Left ventricle myocardium inferior (tissue), 1 donor: ENCODE results near the gene SPTBN5. TPM values are rescaled to one million over a fixed set of nuclear protein-coding genes. Genes with fewer than 3 reads are reported as not detected.

ENCODE experiments used
- DNase-seq: peaks from one replicate; pipeline ENCODE4 v3.0.0-alpha.2; 2020
- H3K27ac ChIP-seq: fragments of 200-600 bp; replicated peaks from 2 replicates; pipeline ENCODE4 v1.8.0; 2021
- H3K27me3 ChIP-seq: fragments of 200-600 bp; 2 replicates; pipeline ENCODE4 v1.8.0; 2021; ENCODE audit warnings: low read depth
- H3K36me3 ChIP-seq: fragments of 200-600 bp; 2 replicates; pipeline ENCODE4 v1.8.0; 2021
- H3K4me1 ChIP-seq: fragments of 200-600 bp; 2 replicates; pipeline ENCODE4 v1.8.0; 2021
- H3K4me3 ChIP-seq: fragments of 200-600 bp; 2 replicates; pipeline ENCODE4 v1.8.0; 2021; ENCODE audit warnings: mild to moderate bottlenecking, moderate library complexity
- H3K9me3 ChIP-seq: fragments of 200-600 bp; replicated peaks from 2 replicates; pipeline ENCODE4 v1.8.0; 2021
- intact Hi-C: fragments of 100-400 bp; cut with micrococcal nuclease; formaldehyde crosslinking; loops from one replicate; pipeline ENCODE4 v1.11.0; 2022
- total RNA-seq: library from RNA; stranded (reverse); fragmentation: NEBNext Ultra II Directional; extraction: Animal tissue kit (Norgen Biotek cat#: 25700); gene quantifications from one replicate; pipeline ENCODE4 v1.2.1, GENCODE V29; 2021
- TF ChIP-seq, protein P1 (sequence below): fragments of 200-600 bp; IDR thresholded peaks from 2 replicates; pipeline ENCODE4 v1.8.0; 2021; ENCODE audit warnings: antibody characterized with exemption, mild to moderate bottlenecking, borderline replicate concordance
- donor health status: DM: no; HTN: yes; CAD: no; lungs with severe emphysema.

The SPTBN5 gene
- total RNA-seq, 1 donor from 2014 or later, result 2.7 TPM

DNA sequence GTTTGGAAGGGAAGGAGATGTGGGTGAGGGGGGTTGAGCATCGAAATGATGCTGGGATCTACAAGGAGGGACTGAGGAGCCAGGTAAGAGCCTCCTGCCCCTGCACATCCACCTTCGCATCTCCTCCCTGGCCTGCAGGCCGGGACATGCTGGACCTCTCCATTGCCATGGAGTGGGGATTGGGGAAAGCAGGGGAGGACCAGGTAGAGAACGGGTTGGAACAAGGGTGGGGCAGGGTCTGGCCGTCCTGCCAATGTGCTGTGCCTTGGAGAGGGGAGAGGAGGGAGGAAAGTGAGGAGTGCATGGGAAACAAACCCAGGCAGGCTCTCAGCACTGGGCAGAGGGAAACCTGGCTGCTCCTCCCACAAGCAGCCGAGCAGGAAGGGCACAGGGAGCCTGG lies 44.6 kb downstream of the SPTBN5 start:
- intact Hi-C loops, result no loop called here
- Histone ChIP-seq H3K36me3 (peaks cover 46% of the 10 kb centered on the region), H3K27ac (no peak overlapping the region), H3K27me3 (peaks cover 13% of the 10 kb centered on the region), H3K4me3 (no peak overlapping the region), H3K4me1 (no peaks in the 10 kb centered on the region), H3K9me3 (no peaks in the 10 kb centered on the region)
- TF ChIP-seq, protein P1, sequence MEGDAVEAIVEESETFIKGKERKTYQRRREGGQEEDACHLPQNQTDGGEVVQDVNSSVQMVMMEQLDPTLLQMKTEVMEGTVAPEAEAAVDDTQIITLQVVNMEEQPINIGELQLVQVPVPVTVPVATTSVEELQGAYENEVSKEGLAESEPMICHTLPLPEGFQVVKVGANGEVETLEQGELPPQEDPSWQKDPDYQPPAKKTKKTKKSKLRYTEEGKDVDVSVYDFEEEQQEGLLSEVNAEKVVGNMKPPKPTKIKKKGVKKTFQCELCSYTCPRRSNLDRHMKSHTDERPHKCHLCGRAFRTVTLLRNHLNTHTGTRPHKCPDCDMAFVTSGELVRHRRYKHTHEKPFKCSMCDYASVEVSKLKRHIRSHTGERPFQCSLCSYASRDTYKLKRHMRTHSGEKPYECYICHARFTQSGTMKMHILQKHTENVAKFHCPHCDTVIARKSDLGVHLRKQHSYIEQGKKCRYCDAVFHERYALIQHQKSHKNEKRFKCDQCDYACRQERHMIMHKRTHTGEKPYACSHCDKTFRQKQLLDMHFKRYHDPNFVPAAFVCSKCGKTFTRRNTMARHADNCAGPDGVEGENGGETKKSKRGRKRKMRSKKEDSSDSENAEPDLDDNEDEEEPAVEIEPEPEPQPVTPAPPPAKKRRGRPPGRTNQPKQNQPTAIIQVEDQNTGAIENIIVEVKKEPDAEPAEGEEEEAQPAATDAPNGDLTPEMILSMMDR, result no peak
- no peak for DNase-seq

DNA sequence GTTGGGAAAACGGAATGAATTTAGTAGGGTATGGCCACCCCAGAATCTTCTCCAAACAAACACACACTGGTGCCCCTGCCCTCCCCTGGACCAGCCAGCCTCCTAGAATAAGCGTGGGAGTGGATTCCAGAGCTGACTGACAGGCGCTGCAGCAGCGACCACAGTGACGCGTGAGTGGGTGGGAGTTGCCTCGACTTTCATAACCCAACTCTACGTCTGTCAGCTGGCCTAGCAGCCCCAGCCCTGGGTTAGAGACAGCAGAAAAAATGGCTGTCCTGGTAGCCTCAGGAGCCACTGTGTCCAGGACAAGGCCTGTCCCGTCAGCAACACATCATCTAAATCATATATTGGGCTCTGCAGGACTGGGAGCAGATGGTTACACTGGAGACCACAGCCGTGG lies 45.2 kb downstream of the SPTBN5 start:
- TF ChIP-seq, protein P1, result no peak
- H3K4me1 ChIP-seq, result no peaks in the 10 kb centered on the region
- peaks cover 51% of the 10 kb centered on the region for H3K36me3 ChIP-seq
- no peak overlapping the region for H3K27ac ChIP-seq
- DNase-seq, result no peak
- no peak overlapping the region for H3K4me3 ChIP-seq
- H3K27me3 ChIP-seq, result peaks cover 8% of the 10 kb centered on the region
- intact Hi-C loops, result no loop called here
- no peaks in the 10 kb centered on the region for H3K9me3 ChIP-seq

DNA sequence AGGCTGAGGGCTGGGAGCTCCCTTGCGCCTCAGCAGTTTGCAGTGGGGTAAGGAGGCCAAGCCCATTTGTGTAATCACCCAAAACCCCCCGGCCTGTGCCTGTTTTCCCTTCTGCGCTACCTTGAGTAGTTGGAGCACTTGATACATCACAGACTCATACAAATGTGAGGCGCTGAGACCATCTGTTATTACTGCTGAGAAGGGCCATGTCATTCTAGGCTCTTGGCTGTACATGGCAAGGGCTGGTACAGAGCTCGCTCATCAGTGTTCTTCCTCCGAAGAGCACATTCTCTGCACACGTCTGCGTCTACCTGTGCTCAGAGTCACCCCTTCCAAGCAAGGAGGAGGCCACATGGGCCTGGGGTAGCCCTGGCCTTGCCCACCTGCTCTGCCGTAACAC lies 45.9 kb downstream of the SPTBN5 start:
- intact Hi-C loops, result no loop called here
- H3K9me3 ChIP-seq, result no peaks in the 10 kb centered on the region
- peaks cover 57% of the 10 kb centered on the region for H3K36me3 ChIP-seq
- peaks cover 4% of the 10 kb centered on the region for H3K27me3 ChIP-seq
- no peak for DNase-seq
- no peak overlapping the region for H3K27ac ChIP-seq
- TF ChIP-seq, protein P1, result no peak
- H3K4me3 ChIP-seq, result no peak overlapping the region
- H3K4me1 ChIP-seq, result no peaks in the 10 kb centered on the region

DNA sequence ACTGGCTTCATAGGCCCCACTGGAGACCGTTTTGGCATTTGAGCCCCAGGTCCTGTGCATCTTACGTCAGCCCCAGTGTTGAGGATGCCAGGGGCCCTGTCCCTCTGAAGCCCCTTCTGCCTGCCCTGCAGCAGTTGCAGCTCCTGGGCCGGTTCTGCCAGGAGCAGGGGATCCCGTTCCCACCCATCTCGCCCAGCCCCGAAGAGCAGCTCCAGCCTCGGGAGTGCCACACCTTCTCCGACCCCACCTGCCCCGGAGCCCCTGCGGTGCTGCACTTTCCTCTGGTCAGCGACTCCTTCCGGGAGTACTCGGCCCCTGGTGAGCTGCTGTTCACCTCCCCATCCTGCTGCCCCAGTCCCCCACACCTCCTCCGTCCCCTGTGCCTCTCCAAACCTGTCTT lies 46.6 kb downstream of the SPTBN5 start:
- H3K4me3 ChIP-seq, result no peak overlapping the region
- H3K27ac ChIP-seq, result no peak overlapping the region
- H3K4me1 ChIP-seq, result no peaks in the 10 kb centered on the region
- H3K36me3 ChIP-seq, result peaks cover 58% of the 10 kb centered on the region
- TF ChIP-seq, protein P1, result no peak
- H3K9me3 ChIP-seq, result no peaks in the 10 kb centered on the region
- intact Hi-C loops, result no loop called here
- H3K27me3 ChIP-seq, result no peaks in the 10 kb centered on the region
- DNase-seq, result no peak

DNA sequence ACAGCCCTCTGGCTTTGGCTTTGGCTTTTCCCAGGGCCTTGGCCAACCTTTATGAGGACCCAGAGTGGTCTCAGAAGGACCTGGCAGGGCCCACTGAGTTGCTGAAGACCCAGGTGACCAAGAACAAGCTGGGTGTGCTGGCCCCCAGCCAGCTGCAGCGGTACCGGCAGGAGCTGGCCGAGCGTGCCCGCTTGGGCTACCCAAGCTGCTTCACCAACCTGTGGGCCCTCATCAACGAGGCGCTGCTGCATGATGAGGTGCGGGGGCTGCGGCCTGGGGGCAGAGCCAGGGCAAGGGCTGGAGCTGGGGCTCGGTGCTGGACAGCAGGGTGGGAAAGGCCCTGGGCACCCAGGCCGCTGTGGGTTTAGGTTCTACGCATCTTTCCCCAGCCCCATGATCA lies 49.0 kb downstream of the SPTBN5 start:
- intact Hi-C loops, result no loop called here
- Histone ChIP-seq H3K4me3 (no peak overlapping the region), H3K27ac (no peak overlapping the region), H3K9me3 (no peaks in the 10 kb centered on the region), H3K4me1 (no peaks in the 10 kb centered on the region), H3K27me3 (no peaks in the 10 kb centered on the region), H3K36me3 (peaks cover 81% of the 10 kb centered on the region)
- no peak for DNase-seq
- TF ChIP-seq, protein P1, result no peak

DNA sequence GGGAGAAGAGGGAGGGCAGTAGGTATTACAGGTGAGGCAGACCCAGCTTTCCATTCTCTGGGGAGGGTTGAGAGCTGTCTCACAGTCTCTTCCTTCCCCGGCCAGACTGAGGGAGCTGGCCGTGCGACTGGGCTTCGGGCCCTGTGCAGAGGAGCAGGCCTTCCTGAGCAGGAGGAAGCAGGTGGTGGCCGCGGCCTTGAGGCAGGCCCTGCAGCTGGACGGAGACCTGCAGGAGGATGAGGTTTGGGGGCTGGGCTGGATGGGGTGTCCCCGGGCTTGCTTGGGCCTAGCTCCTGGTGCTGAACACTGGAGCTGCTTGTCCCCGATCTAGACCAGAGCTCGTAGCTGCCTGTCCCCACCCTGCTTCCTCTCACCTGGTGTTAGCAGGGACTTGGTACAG lies 50.3 kb downstream of the SPTBN5 start:
- TF ChIP-seq, protein P1, result no peak
- Histone ChIP-seq H3K4me3 (no peak overlapping the region), H3K27ac (no peak overlapping the region), H3K9me3 (no peaks in the 10 kb centered on the region), H3K27me3 (no peaks in the 10 kb centered on the region), H3K4me1 (peaks cover 8% of the 10 kb centered on the region), H3K36me3 (peaks cover 77% of the 10 kb centered on the region)
- DNase-seq, result no peak
- intact Hi-C loops, result no loop called here
